IPS DF 19.7 (cell line): Measurements from ENCODE around the gene RAMP2.
"Not testable (repeated sequence)": the region's sequence is repeated elsewhere in the genome, so short reads cannot be mapped to it uniquely, and the experiment has no call there.

ENCODE experiments used
- DNase-seq: peaks from one replicate; pipeline ENCODE4 v3.0.0-alpha.2; 2013; ENCODE audit warnings: low read depth, low spot score

Gene RAMP2, protein sequence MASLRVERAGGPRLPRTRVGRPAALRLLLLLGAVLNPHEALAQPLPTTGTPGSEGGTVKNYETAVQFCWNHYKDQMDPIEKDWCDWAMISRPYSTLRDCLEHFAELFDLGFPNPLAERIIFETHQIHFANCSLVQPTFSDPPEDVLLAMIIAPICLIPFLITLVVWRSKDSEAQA

GRCh38 chr17:42760652-42761581, at the start of gene RAMP2:
Gene RAMP2, plus strand, starts transcription at chr17:42761227. Its CDS starts 35 bp downstream, at chr17:42761262.
- no peak for DNase-seq

DNA sequence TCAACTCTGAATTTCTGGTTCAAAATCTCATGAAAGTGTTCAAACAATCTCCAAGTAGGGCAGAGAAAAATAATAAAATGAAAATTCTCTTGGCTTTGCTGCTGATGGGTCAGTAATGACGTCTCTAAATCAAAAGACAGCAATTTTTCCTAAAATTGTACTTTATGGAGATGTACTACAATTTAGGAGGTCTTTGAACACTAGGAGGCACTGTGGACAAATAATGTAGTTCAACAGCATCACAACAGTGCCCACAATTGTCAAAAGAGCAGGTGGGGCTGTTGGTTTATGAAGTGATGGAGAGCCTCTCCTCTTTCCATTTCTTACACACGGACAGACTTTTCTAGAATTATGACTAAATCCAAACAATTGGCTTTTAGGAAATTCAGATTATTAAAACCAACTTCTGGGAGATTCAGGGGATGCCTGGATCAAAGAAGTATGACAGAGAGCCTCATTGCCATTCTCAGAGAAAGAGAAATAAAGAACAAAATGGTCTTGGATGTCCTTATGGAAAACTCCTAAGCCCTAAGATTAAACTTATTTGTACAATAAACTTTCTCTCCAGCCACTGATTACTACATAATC, 39.9 kb upstream of the RAMP2 start:
- peak; percentile 15 for DNase-seq

DNA sequence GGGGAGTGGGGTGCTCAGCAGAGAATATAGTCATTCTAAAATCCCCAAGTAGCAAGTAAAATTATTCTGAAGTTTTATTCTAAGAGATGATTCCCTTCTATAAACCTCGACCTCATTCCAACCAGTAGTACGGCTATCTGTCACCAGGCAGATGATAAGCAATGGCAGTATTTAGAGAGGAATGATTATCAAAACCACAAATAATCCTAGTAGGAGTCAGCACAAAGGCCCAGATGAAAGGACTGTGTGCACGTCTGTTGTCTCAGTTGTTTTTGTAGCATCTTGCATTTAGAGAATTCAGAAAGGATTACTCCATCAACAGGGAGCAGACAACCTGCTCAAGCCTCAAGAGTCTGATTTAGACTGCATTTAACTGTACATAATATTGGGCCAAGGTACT, 37.4 kb upstream of the RAMP2 start:
- DNase-seq = no peak

DNA sequence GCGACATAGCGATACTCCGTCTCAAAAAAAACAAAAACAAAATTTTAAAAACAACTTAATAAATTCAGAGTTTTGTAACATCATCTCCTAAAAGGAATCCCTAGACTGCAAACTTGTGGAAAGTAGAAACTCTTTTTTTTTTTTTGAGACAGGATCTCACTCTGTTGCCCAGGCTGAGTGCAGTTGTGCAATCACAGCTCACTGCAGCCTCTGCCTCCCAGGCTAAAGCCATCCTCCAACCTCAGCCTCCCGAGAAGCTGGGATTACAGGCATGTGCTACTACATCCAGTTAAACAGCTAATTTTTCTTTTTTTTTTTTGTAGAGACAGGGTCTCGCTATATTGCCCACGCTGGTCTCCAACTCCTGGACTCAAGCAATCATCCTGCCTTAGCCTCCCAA, 35.9 kb upstream of the RAMP2 start:
- no peak for DNase-seq

DNA sequence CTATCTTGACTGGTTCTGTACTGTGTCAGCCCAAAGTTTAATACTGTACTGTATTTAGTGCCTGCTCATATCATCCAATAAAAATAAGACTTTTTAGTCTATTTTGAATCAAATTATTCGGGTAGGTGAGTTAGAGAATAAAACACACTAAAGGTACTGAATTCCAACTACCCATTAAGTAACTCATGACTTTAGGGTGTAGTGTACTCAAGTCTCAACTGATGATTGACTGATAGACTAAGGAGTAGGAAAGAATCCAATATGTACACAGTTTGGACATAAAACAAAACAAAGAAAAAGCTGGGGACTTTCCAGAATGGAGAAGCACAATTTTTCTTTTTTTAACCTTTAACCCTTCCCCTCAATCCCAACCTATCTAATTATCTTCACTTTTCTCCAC, 20.3 kb upstream of the RAMP2 start:
- no peak for DNase-seq

DNA sequence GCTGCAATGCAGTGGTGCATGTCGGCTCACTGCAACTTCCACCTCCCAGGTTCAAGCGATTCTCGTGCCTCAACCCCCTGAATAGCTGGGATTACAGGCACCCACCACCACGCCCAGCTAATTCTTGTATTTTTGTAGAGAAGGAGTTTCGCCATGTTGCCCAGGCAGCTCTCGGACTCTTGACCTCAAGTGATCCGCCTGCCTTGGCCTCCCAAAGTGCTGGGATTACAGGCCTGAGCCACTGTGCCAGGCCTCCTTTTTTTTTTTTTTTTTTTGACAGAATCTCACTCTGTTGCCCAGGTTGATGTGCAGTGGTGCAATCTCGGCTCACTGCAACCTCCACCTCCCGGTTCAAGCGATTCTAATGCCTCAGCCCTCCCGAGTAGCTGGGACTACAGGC, 18.1 kb upstream of the RAMP2 start:
- DNase-seq = not testable (repeated sequence)

DNA sequence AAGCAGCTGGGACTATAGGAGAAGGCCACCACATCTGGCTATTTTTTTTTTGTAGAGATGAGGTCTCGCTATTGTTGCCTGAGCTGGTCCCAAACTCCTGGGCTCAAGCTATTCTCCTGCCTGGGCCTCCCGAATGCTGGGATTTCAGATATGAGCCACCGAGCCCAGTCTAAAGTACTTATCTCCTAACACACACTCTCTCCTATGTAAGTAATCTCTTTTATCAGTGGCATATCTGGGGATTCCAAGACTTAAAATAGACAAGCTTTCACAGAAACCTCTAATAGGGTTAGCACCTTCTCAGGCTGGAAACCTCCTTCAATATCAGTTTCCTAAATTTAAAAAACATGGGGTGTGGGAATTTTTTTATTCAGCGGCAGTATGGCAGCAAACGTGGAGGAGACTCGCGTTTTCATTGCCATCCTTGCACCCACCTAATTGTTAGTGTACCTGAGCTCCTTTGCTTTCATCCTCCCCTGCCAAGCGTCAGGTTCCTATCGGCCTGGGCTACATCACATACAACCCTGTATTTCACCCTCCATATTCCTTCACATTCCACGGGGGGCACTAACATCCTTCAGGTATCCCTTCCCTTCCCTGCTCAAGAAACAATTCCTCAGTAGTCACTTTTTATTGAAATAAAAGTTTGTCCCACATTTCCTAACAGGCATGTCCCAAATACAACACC, 17.3 kb upstream of the RAMP2 start:
- no peak for DNase-seq

GRCh38 chr17:42744283-42744805, 16.7 kb upstream of the RAMP2 start:
- DNase-seq = peak; percentile 50

GRCh38 chr17:42744806-42745617, 16.0 kb upstream of the RAMP2 start, which contains the start of gene EZH1:
Gene EZH1, minus strand, starts transcription at chr17:42745040. Its CDS starts 16,099 bp downstream, at chr17:42728941.
- peak; percentile 65 for DNase-seq

DNA sequence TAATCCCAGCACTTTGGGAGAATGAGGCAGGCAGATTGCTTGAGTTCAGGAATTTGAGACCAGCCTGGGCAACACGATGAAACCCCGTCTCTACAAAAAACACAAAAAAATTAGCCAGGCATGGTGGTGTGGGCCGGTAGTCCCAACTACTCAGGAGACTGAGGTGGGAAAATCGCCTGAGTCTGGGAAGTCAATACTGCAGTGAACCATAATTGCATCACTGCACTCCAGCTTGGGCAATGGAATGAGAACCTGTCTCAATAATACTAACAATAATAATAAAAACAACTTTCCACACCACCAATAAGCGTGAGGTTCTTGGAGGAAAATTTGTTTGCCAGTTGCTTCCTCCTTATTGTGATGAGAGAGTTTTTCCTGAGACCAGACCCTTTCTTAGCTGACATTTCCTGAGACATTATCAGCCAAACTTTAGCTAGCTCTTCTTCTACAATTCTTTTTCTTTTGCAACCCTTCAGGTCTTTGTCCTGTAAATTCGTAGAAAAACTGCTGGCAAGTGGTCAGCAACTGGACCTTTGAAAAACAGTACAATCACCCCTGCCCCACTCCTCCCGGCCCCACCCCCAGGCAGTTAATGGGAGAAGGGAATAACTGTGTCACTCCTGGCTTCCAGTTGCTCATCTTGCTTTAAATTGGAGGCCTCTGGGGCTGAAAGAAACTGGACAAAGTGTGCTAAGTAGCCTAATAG, 12.7 kb upstream of the RAMP2 start:
- DNase-seq = no peak

- DNase-seq = no peak
Measured at GRCh38 chr17:42748908-42749798, 11.9 kb upstream of the RAMP2 start.

GRCh38 chr17:42750739-42751344, 10.2 kb upstream of the RAMP2 start:
- no peak for DNase-seq

DNA sequence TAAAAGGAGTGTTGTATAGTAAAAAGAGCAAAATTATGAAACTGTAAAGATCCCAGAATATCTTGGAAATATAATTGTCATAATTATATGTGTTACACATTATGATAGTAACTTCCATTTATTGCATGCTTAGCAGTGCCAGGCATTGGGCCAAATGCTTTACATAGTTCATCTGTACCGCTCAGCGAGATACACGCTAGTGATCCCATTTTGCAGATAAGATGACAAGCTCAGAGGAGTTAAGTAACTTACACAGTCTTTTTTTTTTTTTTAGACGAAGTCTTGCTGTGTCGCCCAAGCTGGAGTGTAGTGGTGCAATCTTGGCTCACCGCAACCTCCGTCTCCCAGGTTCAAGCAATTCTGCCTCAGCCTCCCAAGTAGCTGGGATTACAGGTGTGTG, 9.4 kb upstream of the RAMP2 start:
- DNase-seq = no peak

GRCh38 chr17:42754782-42755181, 6.2 kb upstream of the RAMP2 start:
- no peak for DNase-seq

GRCh38 chr17:42759982-42760651, 910 bp upstream of the RAMP2 start:
- no peak for DNase-seq

DNA sequence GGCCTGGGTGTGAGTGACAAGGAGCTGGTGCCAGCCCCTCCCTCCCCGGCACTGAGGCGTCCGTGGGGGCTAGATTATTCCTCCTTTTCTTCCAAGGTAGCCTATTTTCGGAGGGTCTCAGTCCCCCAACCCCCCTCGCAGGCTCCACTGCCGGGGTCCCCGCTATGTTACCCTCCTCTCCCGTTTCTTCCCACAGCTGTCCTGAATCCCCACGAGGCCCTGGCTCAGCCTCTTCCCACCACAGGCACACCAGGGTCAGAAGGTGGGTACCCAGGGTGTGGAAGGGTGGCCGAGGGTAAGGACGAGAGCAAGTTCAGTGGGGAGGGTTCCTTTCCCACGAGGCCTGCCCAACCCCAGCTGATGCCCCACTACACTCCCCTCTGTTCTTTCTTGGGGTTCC, 611 bp downstream of the RAMP2 start:
- DNase-seq = no peak

DNA sequence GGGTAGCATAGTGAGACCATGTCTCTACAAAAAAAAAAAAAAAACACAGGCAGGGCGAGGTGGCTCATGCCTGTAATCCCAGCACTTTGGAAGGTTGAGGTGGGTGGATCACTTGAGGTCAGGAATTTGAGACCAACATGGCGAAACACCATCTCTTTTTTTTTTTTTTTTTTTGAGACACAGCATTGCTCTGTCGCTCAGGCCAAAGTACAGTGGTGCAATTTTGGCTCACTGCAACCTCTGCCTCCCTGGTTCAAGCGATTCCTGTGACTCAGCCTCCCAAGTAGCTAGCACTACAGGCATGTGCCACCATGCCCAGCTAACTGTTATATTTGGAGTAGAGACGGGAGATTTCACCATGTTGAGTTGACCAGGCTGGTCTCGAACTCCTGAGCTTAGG, 5.1 kb downstream of the RAMP2 start:
- no peak for DNase-seq

DNA sequence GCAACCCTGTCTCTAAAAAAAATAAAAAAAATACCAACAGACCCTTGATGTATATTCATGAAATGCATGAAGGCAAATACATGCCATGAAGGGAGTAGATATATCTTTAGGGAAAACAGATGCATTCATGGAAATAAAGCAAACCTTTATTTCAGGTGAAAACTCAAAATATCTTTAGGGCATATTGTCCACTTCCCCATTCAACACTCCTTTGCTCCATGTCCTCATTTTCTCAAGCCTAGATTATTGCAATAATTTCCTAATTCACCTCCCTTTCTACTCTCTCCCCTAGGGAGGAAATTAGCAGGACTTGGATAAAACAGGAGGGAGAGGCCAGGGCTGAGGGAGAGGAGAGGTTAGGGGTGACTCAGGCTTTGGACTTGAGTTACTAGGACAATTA, 6.5 kb downstream of the RAMP2 start:
- no peak for DNase-seq
